ENCODE data around the gene HDHD3.
A peak's percentile ranks its signal among the peaks of the same experiment; 100 is the strongest.
"Not testable (repeated sequence)": the region's sequence is repeated elsewhere in the genome, so short reads cannot be mapped to it uniquely, and the experiment has no call there.

HDHD3 gene

GRCh38 chr9:113386571-113387393, 10.0 kb upstream of the HDHD3 start:
- Histone ChIP-seq H3K27me3 (ENCODE audit: insufficient read depth, poor library complexity, severe bottlenecking) (no peaks in the 10 kb centered on the region), H3K4me3 (replicated peaks; ENCODE audit: insufficient read depth, low read length) (no peak overlapping the region), H3K27ac (replicated peaks) (no peak overlapping the region)
- TF ChIP-seq CTCF (IDR thresholded peaks at IDR 0.05; ENCODE audit: insufficient read depth, low read length), result no peak
- no peak for TF ChIP-seq GABPA (IDR thresholded peaks at IDR 0.05; ENCODE audit: low read depth)
- no peak for TF ChIP-seq REST (IDR thresholded peaks at IDR 0.05; ENCODE audit: insufficient replicate concordance, low read depth)
- no peak for TF ChIP-seq SPI1 (IDR thresholded peaks at IDR 0.05; ENCODE audit: borderline replicate concordance, low read depth)
- TF ChIP-seq POLR2AphosphoS5 (IDR thresholded peaks at IDR 0.05; ENCODE audit: low read depth), result no peak
- no peak for DNase-seq (ENCODE audit: low read depth in 1 of 2, low spot score in 1 of 2)

- H3K27me3 ChIP-seq (ENCODE audit: insufficient read depth, poor library complexity, severe bottlenecking), result no peaks in the 10 kb centered on the region
- DNase-seq (ENCODE audit: low read depth in 1 of 2, low spot score in 1 of 2), result peak in 1 of 2 experiments; percentile 26
- no peak overlapping the region for H3K27ac ChIP-seq (replicated peaks)
- TF ChIP-seq POLR2AphosphoS5 (IDR thresholded peaks at IDR 0.05; ENCODE audit: low read depth) (no peak), REST (IDR thresholded peaks at IDR 0.05; ENCODE audit: insufficient replicate concordance, low read depth) (no peak), CTCF (IDR thresholded peaks at IDR 0.05; ENCODE audit: insufficient read depth, low read length) (no peak), SPI1 (IDR thresholded peaks at IDR 0.05; ENCODE audit: borderline replicate concordance, low read depth) (no peak), GABPA (IDR thresholded peaks at IDR 0.05; ENCODE audit: low read depth) (no peak)
- H3K4me3 ChIP-seq (replicated peaks; ENCODE audit: insufficient read depth, low read length), result no peak overlapping the region
Measured at GRCh38 chr9:113381909-113382411, 5.2 kb upstream of the HDHD3 start.

GRCh38 chr9:113381441-113381840, 4.7 kb upstream of the HDHD3 start:
- not testable (repeated sequence) for DNase-seq (ENCODE audit: low read depth in 1 of 2, low spot score in 1 of 2); H3K4me3 ChIP-seq (replicated peaks; ENCODE audit: insufficient read depth, low read length); H3K27ac ChIP-seq (replicated peaks); H3K27me3 ChIP-seq (ENCODE audit: insufficient read depth, poor library complexity, severe bottlenecking)

- TF ChIP-seq REST (IDR thresholded peaks at IDR 0.05; ENCODE audit: insufficient replicate concordance, low read depth), result no peak
- no peaks in the 10 kb centered on the region for H3K27me3 ChIP-seq (ENCODE audit: insufficient read depth, poor library complexity, severe bottlenecking)
- H3K4me3 ChIP-seq (replicated peaks; ENCODE audit: insufficient read depth, low read length), result no peak overlapping the region
- no peak for DNase-seq (ENCODE audit: low read depth in 1 of 2, low spot score in 1 of 2)
- H3K27ac ChIP-seq (replicated peaks), result no peak overlapping the region
Measured at GRCh38 chr9:113380869-113381378, 4.1 kb upstream of the HDHD3 start.

GRCh38 chr9:113379829-113380210, 3.0 kb upstream of the HDHD3 start:
- DNase-seq (ENCODE audit: low read depth in 1 of 2, low spot score in 1 of 2); H3K27me3 ChIP-seq (ENCODE audit: insufficient read depth, poor library complexity, severe bottlenecking); H3K4me3 ChIP-seq (replicated peaks; ENCODE audit: insufficient read depth, low read length); H3K27ac ChIP-seq (replicated peaks): not testable (repeated sequence)
